ENCODE measurements around the gene TLE1.

DNA sequence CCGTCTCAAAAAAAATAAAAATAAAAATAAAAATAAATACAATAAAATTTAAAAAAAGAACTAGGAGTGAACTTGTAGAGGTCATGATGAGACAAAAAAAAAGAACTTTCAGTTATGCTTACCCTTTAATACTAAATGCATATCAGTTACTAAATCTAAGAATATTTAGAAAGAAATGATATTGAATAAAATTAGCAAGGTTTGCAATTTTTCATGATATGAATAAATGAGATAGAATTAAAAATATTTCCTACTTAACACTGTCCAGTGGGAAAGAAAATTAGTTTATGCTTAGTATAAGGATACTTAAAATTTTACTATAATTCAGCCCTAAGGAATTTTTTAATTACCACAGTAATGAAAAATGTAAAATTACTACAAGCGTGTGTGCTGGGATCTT is 132.4 kb downstream of the TLE1 start:
- no peak for TF ChIP-seq EZH2phosphoT487 (IDR thresholded peaks at IDR 0.05; ENCODE audit: low read depth)
- TF ChIP-seq, protein P1, sequence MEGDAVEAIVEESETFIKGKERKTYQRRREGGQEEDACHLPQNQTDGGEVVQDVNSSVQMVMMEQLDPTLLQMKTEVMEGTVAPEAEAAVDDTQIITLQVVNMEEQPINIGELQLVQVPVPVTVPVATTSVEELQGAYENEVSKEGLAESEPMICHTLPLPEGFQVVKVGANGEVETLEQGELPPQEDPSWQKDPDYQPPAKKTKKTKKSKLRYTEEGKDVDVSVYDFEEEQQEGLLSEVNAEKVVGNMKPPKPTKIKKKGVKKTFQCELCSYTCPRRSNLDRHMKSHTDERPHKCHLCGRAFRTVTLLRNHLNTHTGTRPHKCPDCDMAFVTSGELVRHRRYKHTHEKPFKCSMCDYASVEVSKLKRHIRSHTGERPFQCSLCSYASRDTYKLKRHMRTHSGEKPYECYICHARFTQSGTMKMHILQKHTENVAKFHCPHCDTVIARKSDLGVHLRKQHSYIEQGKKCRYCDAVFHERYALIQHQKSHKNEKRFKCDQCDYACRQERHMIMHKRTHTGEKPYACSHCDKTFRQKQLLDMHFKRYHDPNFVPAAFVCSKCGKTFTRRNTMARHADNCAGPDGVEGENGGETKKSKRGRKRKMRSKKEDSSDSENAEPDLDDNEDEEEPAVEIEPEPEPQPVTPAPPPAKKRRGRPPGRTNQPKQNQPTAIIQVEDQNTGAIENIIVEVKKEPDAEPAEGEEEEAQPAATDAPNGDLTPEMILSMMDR (IDR thresholded peaks at IDR 0.05; ENCODE audit: low read depth, low read length), result no peak
